ENCODE results near the gene PEX11B. TPM values are rescaled to one million over a fixed set of nuclear protein-coding genes. Genes with fewer than 3 reads are reported as not detected.

The PEX11B gene
- polyA plus RNA-seq, 1 of the 3 experiments (the other 2 are of a cell fraction): 26.1 TPM

GRCh38 chr1:145927063-145927886 is 8.8 kb upstream of the PEX11B start, which contains the start of gene RBM8A (continued):
- TF ChIP-seq SIN3A (IDR thresholded peaks at IDR 0.05; ENCODE audit: borderline replicate concordance, low read depth, low read length): no peak
- no peak for TF ChIP-seq RXRA (IDR thresholded peaks at IDR 0.05; ENCODE audit: borderline replicate concordance, low read depth)
- TF ChIP-seq ELF1 (IDR thresholded peaks at IDR 0.05): peak; percentile 89
- peak; percentile 79 for TF ChIP-seq TAF1 (IDR thresholded peaks at IDR 0.05; ENCODE audit: borderline replicate concordance, low read depth, low read length)
- TF ChIP-seq, protein P1, sequence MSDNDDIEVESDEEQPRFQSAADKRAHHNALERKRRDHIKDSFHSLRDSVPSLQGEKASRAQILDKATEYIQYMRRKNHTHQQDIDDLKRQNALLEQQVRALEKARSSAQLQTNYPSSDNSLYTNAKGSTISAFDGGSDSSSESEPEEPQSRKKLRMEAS (IDR thresholded peaks at IDR 0.05; ENCODE audit: low read depth): peak; percentile 55
- TF ChIP-seq, protein P2, sequence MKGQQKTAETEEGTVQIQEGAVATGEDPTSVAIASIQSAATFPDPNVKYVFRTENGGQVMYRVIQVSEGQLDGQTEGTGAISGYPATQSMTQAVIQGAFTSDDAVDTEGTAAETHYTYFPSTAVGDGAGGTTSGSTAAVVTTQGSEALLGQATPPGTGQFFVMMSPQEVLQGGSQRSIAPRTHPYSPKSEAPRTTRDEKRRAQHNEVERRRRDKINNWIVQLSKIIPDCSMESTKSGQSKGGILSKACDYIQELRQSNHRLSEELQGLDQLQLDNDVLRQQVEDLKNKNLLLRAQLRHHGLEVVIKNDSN (IDR thresholded peaks at IDR 0.05; ENCODE audit: borderline replicate concordance, low read depth): no peak
- TF ChIP-seq, protein P3, sequence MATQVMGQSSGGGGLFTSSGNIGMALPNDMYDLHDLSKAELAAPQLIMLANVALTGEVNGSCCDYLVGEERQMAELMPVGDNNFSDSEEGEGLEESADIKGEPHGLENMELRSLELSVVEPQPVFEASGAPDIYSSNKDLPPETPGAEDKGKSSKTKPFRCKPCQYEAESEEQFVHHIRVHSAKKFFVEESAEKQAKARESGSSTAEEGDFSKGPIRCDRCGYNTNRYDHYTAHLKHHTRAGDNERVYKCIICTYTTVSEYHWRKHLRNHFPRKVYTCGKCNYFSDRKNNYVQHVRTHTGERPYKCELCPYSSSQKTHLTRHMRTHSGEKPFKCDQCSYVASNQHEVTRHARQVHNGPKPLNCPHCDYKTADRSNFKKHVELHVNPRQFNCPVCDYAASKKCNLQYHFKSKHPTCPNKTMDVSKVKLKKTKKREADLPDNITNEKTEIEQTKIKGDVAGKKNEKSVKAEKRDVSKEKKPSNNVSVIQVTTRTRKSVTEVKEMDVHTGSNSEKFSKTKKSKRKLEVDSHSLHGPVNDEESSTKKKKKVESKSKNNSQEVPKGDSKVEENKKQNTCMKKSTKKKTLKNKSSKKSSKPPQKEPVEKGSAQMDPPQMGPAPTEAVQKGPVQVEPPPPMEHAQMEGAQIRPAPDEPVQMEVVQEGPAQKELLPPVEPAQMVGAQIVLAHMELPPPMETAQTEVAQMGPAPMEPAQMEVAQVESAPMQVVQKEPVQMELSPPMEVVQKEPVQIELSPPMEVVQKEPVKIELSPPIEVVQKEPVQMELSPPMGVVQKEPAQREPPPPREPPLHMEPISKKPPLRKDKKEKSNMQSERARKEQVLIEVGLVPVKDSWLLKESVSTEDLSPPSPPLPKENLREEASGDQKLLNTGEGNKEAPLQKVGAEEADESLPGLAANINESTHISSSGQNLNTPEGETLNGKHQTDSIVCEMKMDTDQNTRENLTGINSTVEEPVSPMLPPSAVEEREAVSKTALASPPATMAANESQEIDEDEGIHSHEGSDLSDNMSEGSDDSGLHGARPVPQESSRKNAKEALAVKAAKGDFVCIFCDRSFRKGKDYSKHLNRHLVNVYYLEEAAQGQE (IDR thresholded peaks at IDR 0.05; ENCODE audit: low read depth, low read length): no peak

DNA sequence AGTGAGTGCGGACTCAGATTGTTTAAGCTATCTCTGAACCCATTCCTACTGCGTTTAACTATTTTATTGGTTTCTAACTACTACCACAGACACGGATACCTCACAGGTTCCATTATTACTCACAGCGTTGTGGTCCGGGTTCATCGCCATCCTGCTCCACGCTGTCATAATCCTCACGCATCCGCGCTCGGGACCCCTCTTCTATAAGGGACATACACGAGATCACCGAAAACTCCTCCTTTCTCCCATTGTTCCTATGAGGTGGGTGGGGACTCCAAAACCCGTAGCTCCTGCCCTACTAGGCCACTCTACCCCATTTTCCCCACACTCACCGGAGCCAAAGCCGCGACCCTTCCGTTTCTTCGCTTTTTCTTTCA is 8.2 kb upstream of the PEX11B start:
- H3K27ac ChIP-seq (ENCODE audit: low read depth in 2 of 2, low read length in 1 of 2): peak overlapping the region; percentile 71 to 95
- no peak overlapping the region for H2AFZ ChIP-seq (ENCODE audit: low read depth)
- H3K36me3 ChIP-seq (replicated peaks in 1 of 2; ENCODE audit: control insufficient read depth in 1 of 2, insufficient read depth in 2 of 2, low read length in 1 of 2): peaks cover 17 to 29% of the 10 kb centered on the region in 2 experiments
- no peaks in the 10 kb centered on the region for H4K20me1 ChIP-seq (ENCODE audit: insufficient read depth)
- POLR2A ChIA-PET: interaction anchor here (0.7 to 2.2 kb wide), 10 partner anchors 12 to 125 kb away, joined by 3 to 34 read pairs (median 4); partner anchors contain the start of genes ANKRD34A, LIX1L, NUDT17 and PIAS3
- WGBS (ENCODE audit: low lambda C conversion rate): 7% methylated on average over 19 of the region's 19 CpGs
- H3K4me2 ChIP-seq: peak overlapping the region; percentile 87
- no peaks in the 10 kb centered on the region for H3K9me3 ChIP-seq
- peaks cover 24% of the 10 kb centered on the region for H3K79me2 ChIP-seq (ENCODE audit: insufficient read depth)
- H3K27me3 ChIP-seq (ENCODE audit: insufficient read depth): no peaks in the 10 kb centered on the region
- CTCF ChIA-PET: interaction anchor here (1.0 to 3.4 kb wide), 14 partner anchors 10 to 81 kb away, joined by 3 to 11 read pairs (median 6); partner anchors contain the start of gene ITGA10
- H3F3A ChIP-seq (replicated peaks; ENCODE audit: insufficient read depth): peaks cover 49% of the 10 kb centered on the region
- H3K9me2 ChIP-seq: no peaks in the 10 kb centered on the region
- DNase-seq: no peak
- H3K4me3 ChIP-seq (ENCODE audit: low read depth in 2 of 2, low read length in 1 of 2): peak overlapping the region; percentile 80 to 82
- H3K9ac ChIP-seq: peak overlapping the region; percentile 99
- peaks cover 7% of the 10 kb centered on the region in 2 experiments for H3K4me1 ChIP-seq (ENCODE audit: control insufficient read depth in 1 of 2, insufficient read depth in 2 of 2, low read depth in 1 of 2, low read length in 1 of 2)
- TF ChIP-seq, protein P4, sequence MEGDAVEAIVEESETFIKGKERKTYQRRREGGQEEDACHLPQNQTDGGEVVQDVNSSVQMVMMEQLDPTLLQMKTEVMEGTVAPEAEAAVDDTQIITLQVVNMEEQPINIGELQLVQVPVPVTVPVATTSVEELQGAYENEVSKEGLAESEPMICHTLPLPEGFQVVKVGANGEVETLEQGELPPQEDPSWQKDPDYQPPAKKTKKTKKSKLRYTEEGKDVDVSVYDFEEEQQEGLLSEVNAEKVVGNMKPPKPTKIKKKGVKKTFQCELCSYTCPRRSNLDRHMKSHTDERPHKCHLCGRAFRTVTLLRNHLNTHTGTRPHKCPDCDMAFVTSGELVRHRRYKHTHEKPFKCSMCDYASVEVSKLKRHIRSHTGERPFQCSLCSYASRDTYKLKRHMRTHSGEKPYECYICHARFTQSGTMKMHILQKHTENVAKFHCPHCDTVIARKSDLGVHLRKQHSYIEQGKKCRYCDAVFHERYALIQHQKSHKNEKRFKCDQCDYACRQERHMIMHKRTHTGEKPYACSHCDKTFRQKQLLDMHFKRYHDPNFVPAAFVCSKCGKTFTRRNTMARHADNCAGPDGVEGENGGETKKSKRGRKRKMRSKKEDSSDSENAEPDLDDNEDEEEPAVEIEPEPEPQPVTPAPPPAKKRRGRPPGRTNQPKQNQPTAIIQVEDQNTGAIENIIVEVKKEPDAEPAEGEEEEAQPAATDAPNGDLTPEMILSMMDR (IDR thresholded peaks at IDR 0.05): no peak
- no peak for TF ChIP-seq POLR2AphosphoS5 (IDR thresholded peaks at IDR 0.05; ENCODE audit: low read depth, low read length)
- no peak for TF ChIP-seq TAF1 (IDR thresholded peaks at IDR 0.05; ENCODE audit: borderline replicate concordance, low read depth, low read length)
- no peak for TF ChIP-seq CHD2 (IDR thresholded peaks at IDR 0.05; ENCODE audit: low read length, partially characterized antibody)
- TF ChIP-seq, protein P2 (IDR thresholded peaks at IDR 0.05; ENCODE audit: borderline replicate concordance, low read depth): no peak
- no peak for TF ChIP-seq JUND (IDR thresholded peaks at IDR 0.05)
- no peak for TF ChIP-seq FOSL2 (IDR thresholded peaks at IDR 0.05; ENCODE audit: borderline replicate concordance, low read depth)
- no peak for TF ChIP-seq RXRA (IDR thresholded peaks at IDR 0.05; ENCODE audit: borderline replicate concordance, low read depth)
- no peak for TF ChIP-seq IRF3 (IDR thresholded peaks at IDR 0.05; ENCODE audit: low read depth, low read length)
- no peak for TF ChIP-seq EP300 (IDR thresholded peaks at IDR 0.05; ENCODE audit: borderline replicate concordance in 1 of 2, low read depth in 1 of 2, low read length in 1 of 2)
- no peak for TF ChIP-seq RAD21 (IDR thresholded peaks at IDR 0.05; ENCODE audit: low read length)
- no peak for TF ChIP-seq ZBTB33 (IDR thresholded peaks at IDR 0.05; ENCODE audit: borderline replicate concordance, low read depth)
- no peak for TF ChIP-seq TEAD4 (IDR thresholded peaks at IDR 0.05; ENCODE audit: borderline replicate concordance, insufficient read depth)
